Stimulated activated CD4-positive, alpha-beta T cell treated with anti-CD3 and anti-CD28 coated beads, Interleukin-4, amount 100 ng/mL, for 4 hours (primary cell): ENCODE measurements around the gene TRMO.
"Not testable (repeated sequence)": the region's sequence is repeated elsewhere in the genome, so short reads cannot be mapped to it uniquely, and the experiment has no call there.

Source experiments
- DNase-seq, 2 experiments: peaks; one replicate each; pipeline ENCODE4 v3.0.0-alpha.2; 2020

TRMO gene, protein sequence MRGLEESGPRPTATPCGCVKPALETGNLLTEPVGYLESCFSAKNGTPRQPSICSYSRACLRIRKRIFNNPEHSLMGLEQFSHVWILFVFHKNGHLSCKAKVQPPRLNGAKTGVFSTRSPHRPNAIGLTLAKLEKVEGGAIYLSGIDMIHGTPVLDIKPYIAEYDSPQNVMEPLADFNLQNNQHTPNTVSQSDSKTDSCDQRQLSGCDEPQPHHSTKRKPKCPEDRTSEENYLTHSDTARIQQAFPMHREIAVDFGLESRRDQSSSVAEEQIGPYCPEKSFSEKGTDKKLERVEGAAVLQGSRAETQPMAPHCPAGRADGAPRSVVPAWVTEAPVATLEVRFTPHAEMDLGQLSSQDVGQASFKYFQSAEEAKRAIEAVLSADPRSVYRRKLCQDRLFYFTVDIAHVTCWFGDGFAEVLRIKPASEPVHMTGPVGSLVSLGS

DNA sequence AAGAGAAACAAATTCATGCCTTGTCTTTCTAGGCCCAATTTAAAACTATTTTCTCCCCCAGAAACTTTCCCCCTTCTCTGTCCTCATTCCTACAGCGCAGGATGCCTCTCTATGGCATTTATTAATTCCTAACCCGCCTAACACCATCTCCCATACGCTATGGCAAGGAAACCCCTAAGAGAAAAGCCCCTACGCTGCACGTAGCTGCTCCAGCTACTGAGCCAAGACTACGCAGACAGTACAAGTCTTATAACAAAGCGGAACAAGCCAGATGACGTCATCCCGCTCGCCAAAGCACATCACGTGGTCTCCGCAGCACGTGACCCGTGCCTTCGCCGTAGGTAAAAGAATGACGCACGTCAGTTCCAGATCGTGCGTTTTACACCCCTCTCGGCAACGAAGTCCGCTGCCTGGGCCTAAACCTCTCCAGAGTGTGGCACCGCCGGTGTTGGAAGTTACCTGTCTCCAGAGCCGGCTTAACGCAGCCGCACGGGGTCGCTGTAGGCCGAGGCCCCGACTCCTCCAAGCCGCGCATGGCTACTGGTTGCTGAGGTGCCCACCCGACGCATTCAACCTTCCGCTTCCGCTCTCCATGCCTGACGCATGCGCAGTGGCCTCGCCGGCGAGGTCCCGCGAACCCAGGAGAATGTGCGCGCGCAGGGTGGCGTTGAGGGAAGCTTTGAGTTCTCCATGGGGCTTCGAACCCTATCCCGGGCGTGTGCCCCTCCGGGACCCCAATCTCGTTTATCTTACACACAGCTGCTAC lies at the start of gene TRMO:
Gene TRMO, minus strand, starts transcription at position 542 of the 766 bp plus-strand sequence. Its CDS starts 7 bp downstream, at position 535.
- DNase-seq = peak; percentile 96 to 99

DNA sequence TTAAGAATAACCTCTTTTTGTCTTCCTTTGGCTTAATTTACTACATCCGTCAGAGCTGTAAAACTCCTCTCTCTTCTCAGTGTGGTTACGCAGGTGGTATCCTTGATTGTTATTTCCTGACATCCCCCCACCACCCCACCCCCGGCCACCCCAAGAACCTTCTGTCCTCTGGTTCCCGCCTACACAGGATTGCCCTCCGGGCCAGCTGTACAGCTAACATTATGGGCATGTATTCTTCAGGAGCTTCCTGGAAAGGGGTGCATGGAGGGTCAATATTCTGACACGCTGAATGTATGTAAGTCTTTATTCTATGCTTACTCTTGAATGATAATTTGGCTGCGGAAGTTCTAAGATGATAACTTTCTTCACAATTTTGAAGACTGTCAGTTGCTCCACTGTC lies 47.9 kb upstream of the TRMO start:
- no peak for DNase-seq

DNA sequence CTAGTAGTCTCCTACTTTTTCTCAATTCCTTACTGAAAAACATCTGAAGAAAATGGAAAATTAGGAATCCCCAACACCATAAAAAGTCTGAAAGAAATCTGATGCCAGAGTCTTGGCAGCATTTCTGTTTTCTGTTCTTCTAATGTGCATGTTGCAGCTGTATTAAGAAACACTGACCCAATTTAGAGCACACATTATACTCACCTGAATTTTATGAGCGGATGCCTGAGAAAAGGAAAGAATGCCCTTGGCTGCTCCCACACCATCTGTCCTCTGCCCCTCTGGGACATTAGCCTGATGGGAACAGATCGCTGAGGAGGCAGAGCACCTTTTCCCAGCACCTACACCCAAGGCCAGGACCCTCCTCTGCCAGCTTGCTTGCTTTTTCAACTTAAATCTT lies 46.7 kb upstream of the TRMO start:
- DNase-seq = no peak

DNA sequence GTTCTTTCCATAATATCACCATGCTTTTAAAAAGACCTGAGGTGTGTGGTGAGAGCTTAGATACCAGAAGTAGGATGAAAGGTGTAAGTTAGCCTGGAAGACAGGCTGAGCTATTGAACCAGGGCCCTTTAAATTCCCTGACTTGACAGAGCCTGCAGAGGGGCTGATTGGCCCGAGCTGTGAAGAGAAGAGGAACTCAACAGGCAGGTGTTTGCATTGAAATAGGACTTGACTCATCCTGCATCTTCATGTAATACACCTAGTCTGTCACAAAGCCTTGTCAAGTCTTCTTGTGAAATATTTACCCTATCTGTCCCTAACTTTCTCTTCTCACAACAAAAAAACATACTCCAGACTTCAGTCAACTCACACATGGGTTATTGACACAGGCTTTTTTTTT lies 44.2 kb upstream of the TRMO start:
- no peak for DNase-seq

DNA sequence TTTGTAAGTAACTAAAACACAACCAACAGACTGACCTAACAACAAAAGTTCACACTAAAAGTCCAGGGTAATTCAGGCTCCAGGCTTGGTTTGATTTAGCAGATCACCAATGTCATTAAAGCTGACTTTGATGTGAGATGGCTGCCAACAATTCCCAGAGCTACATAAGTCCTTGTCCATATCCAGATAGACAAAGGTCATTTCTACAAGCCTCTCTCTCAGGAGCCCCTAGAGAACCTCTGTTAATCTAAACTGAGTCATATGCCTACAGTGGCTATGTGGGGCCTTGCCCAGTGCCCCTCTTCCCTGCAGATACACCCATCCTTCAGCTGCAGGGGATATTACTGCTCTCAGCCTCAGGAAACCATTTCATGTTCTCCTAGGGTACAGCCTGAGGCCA lies 42.6 kb upstream of the TRMO start:
- no peak for DNase-seq

DNA sequence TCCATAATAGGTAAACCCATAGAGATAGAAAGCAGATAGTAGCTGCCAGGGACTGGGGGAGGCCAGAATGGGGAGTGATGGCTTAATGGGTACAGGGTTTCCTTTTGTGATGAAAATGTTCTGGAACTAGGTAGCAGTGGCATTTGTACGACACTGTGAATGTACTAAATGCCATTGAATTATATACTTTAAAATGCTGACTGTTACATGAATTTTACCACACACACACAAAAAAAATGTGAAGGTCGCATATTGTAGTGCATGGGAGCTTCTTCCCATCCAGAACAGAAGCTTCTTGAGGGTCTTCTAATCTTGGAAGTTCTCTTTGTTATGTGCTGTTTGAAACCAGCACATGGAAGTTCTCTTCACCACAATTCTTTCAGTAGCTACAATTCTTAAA lies 40.9 kb upstream of the TRMO start:
- DNase-seq = no peak

DNA sequence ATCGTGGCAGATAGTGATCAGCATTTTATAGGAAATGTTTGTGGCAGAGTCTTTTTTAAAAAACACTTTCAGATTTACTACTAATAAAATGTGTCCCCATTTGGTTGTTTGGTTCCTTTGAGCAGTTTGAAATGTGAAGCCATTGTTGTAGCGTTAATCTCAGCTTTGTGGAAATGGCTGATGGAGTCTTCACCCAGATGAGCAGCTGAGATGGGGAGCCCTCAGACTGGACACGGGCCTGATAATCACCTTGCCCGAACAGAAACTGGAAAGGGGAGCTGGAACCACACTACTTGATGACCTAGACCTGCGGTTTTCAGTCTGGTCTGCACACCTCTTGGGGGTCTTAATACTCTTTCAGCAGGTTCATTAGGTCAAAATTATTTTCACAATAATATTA lies 40.3 kb upstream of the TRMO start:
- no peak for DNase-seq

DNA sequence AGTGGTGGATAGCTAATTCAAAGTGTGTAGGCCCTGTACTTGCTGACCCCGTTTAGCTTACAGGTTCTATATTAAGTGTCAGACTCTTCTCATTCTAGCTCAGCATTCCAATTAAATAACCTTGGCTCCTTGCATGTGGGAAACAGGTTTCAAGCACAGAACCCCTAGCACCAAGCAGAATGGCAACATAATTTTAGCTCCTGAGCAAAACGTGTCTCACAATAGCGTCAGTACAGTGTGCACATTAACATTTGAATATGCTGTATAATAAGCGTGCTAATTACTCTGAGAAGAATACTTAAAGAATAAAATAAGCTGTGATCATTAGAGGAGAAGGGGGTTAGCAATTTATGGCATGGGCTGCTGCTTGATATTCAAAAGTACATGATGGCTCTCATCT lies 39.8 kb upstream of the TRMO start:
- DNase-seq = no peak

DNA sequence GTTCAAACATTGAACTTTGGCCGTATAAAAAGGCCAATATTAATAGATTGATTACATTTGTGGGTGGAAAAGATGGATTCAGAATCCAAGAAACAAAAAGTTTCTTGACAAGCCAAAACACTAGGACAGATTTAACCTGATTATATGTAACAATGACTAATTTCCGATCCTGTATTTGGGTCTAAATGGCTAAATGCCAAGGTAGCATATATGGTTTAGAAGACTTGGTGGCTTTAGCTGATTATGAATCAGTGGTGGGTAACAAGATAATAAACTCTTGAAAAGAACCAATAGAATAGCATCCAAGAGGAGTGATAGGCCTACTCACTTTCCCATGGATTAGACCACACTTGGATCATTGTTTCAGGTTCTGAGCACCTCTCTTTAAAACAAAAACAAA lies 39.1 kb upstream of the TRMO start:
- no peak for DNase-seq

DNA sequence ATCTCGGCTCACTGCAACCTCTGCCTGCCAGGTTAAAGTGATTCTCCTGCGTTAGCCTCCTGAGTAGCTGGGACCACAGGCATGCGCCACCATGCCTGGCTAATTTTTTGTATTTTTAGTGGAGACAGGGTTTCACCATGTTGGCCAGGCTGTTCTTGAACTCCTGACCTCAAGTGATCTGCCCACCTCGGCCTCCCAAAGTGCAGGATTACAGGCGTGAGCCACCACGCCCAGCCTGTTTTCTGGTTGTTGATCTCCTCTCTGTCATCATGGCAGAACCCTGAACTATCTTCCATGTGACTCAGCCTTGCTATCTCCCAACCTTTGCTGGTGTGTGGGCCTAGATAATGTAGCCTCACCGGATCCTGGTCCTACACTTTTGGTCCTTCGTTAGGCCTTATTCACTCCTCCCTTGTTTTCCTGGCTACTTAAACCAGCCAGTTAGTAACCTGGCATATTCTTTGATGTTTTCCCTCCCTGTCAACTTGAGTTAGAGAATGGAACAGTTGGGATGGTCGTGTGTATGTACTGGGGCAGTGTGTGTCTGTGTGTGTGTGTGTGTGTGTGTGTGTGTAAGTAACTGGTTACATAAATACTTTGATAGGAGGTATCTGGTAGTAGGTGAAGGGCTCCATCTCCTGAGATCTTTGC lies 38.5 kb upstream of the TRMO start:
- DNase-seq = not testable (repeated sequence)

DNA sequence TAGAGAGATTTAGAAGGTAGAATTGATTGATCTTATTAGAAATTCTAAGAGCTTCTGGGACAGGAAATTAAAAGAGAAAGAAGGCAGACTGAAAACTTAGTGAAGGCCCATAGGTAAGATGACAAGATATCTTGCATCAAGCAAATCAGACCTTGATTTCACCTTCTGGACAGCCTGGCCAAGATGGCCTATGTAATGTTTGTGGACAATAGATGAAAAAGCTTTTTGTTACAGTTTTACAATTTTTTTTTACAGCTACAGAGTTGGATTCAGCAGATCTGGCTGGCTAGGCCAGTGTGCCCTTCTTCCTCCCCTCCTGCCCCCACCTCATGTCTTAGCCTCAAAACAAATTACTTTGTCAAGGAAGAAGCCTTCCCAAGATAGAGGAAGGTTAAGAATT lies 37.3 kb upstream of the TRMO start:
- no peak for DNase-seq

DNA sequence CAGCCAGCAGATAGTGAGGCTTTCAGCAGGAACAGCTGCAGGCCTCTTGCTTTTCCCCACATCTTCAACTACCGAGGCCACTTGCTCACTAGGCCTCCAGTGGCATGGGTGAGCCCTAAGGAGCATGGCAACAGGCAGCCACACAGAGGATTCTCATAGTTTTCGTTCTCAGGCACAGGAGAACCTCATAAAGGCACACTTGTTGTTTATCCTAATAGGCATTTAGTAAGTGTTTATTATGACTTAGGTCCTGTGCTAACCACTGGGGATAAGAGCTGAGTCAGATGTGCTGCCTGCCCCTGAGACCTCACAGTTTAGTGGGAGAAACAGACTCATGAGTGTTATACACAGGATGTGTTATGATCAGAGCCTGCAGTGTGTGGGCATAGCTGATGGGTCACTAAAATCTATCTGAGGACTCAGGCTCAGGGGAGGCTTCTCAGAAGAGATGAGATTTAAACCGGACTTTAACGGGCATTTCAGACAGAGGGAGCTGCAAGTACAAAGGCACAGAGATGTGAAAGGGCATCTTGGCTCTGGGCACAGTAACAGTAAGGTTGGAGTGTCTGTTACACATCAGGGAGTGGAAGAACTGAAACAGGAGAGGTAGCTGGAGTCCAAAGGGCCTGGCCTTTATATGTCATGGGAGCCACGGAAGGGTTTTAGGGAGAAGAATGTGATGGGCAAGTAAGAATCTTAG lies 36.7 kb upstream of the TRMO start:
- DNase-seq = no peak

DNA sequence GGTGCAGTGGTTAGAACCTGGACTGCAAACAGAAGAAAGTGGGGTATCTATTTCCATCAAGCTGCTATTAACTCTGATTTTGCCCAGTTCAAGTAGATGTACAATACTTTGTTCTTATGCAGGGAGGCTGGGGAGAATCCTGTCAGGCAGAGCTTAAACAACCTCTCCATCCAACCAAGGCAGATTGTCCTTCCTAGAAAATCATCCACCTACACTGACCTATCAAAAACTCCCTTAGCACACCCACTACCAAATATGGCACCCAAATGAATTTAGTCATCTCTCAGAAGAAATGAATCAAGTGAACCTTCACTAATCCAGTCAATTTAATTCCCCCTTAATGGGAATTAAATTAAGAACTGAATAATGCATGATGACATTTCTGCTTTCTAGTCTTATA lies 34.0 kb upstream of the TRMO start:
- DNase-seq = no peak

DNA sequence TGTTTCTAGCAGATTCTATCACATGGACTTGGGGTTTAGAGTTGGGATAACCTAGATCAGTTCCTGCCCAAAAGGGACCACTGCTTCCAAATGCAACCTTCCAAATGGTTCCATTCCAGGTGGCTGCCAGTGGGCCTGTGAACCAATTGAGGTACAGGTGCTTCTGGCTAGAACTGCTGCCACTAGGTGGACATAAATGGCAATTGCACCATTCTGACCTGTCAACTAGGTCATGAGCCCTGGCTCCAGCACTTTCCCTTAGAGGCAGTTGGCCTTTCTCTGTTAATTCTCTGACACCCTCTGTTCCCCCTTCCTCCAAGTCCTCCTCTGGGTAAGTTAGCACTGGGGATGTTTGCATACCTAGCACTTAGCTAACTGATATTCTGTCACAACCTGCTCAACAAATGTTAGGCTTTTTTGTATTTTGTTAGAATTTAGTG lies 32.3 kb upstream of the TRMO start:
- peak; percentile 34 to 58 for DNase-seq

DNA sequence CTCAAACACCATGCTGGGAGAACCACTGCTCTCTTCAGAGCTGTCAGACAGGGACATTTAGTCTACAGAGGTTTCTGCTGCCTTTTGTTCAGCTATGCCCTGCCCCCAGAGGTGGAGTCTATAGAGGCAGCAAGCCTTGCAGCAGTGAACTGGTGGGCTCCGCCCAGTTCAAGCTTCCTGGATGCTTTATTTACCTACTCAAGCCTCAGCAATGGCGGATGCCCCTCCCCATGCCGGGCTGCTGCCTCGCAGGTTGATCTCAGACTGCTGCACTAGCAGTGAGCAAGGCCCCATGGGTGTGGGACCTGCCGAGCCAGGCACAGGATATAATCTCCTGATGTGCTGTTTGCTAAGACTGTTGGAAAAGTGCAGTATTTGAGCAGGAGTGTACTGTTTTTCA lies 28.6 kb upstream of the TRMO start:
- DNase-seq = not testable (repeated sequence)

DNA sequence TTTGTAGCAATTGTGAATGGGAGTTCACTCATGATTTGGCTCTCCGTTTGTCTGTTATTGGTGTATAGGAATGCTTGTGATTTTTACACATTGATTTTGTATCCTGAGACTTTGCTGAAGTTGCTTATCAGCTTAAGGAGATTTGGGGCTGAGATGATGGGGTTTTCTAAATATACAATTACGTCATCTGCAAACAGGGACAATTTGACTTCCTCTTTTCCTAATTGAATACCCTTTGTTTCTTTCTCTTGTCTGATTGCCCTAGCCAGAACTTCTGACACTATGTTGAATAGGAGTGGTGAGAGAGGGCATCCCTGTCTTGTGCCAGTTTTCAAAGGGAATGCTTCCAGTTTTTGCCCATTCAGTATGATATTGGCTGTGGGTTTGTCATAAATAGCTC lies 24.8 kb upstream of the TRMO start:
- not testable (repeated sequence) for DNase-seq

DNA sequence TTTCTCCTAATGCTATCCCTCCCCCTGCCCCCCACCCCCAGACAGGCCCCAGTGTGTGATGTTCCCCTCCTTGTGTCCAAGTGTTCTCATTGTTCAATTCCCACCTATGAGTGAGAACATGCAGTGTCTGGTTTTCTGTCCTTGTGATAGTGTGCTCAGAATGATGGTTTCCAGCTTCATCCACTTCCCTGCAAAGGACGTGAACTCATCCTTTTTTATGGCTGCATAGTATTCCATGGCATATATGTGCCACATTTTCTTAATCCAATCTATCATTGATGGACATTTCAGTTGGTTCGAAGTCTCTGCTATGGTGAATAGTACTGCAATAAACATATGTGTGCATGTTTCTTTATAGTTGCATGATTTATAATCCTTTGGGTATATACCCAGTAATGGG lies 23.2 kb upstream of the TRMO start:
- not testable (repeated sequence) for DNase-seq

DNA sequence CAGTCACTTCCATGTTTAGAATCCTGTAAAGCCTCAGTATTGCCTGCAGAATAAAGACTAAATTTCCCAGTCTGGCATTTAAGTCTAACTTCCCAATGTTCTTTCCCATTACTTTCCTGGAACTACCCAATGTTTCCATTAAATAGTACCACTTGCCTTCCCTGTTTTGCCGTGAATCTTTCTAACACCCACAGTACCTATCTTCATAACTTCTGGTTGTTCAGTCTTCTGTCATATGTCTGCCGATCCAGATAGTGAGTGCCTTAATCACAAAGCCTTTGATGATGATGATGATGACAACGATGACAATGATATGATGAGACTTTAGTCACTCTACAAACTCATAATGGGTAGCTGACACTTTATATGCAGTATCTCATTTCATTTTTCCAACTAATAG lies 22.3 kb upstream of the TRMO start:
- no peak for DNase-seq

DNA sequence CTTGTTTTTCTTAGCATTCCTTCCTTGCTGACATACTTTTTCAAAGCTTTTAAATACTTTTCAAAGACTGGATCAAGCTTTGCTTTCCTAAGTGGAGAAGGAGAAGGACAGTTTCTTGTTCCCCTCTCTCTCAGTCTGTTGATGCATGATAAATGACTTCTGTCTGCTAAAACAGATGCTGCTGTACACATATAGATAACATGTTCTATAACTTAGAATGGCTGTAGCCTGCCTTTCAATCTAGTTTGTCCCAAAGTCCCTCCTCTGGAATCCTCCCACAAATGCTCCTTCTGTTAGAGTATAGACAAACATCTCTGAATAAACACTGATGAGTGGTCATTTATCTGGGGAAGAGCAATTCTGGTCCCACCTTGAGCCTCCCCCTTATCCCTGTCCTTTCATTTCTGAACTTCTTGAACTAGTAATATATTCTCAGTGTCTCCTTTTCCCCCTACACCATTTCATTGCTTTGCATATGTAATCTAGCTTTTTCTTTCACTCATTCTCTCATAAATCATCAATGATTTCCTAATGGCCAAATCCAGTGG lies 21.1 kb upstream of the TRMO start:
- no peak for DNase-seq

DNA sequence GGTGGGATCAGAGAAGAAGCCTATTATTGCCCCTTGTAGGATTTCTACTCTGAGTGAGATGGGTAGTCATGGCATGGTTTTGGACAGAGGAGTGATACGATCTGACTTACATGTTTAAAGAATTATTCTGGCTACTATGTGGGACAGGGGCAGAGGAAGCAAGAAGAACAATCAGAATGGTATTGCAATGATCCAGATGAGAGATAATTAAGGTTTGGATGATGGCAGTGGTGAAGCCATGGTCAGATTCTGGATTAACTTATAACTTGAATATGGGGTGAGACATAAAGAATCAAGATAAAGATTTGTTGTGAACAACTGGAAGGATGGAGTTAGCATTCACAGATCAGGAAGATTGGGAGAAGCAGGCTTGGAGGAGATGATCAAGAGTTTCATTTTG lies 19.0 kb upstream of the TRMO start:
- DNase-seq = no peak

DNA sequence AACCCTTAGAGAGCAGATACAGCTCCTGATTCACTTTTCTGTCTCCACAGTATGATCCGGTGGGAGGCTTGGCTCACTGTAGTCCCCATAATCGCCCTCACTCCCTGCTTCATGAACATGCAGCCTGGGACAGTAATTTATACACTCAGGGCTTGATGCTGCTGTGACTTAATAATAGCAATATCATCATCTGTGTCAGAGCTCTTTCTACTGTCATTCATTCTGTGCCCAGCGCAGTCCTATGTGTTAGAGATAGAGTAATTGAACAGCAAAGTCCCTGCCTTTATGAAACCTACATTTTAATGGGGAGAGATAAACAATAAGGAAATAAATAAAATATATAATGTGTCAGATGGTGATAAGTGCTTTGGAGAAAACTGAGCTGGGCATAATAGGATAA lies 18.4 kb upstream of the TRMO start:
- DNase-seq = no peak

DNA sequence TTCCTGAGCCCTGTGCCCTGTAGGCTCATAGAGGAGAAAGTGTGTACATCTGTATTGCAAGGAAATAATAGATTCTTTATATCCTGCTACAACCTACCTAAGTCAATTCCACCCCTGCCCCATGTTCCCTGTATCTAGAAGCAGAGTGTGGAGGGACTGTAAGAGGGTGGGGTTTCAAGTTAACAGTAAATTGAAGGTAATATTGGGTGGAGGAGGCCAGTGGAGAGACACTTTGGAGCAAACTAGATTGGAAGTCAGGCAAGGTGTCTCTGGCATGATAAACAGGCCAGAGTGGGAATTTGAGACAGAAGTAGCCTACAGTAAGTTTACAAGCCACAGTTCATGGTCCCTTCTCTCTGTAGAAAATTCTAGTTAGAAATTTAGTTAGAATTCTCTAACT lies 17.9 kb upstream of the TRMO start:
- DNase-seq = no peak
